Left ventricle myocardium inferior (tissue), 1 donor: Measurements from ENCODE around the gene GJA5. TPM values are rescaled to one million over a fixed set of nuclear protein-coding genes. Genes with fewer than 3 reads are reported as not detected.

Experiments
- DNase-seq: peaks from one replicate; pipeline ENCODE4 v3.0.0-alpha.2; 2020
- H3K27ac ChIP-seq: fragments of 200-600 bp; replicated peaks from 2 replicates; pipeline ENCODE4 v1.8.0; 2021
- H3K27me3 ChIP-seq: fragments of 200-600 bp; 2 replicates; pipeline ENCODE4 v1.8.0; 2021; ENCODE audit warnings: low read depth
- H3K36me3 ChIP-seq: fragments of 200-600 bp; 2 replicates; pipeline ENCODE4 v1.8.0; 2021
- H3K4me1 ChIP-seq: fragments of 200-600 bp; 2 replicates; pipeline ENCODE4 v1.8.0; 2021
- H3K4me3 ChIP-seq: fragments of 200-600 bp; 2 replicates; pipeline ENCODE4 v1.8.0; 2021; ENCODE audit warnings: mild to moderate bottlenecking, moderate library complexity
- H3K9me3 ChIP-seq: fragments of 200-600 bp; replicated peaks from 2 replicates; pipeline ENCODE4 v1.8.0; 2021
- intact Hi-C: fragments of 100-400 bp; cut with micrococcal nuclease; formaldehyde crosslinking; loops from one replicate; pipeline ENCODE4 v1.11.0; 2022
- total RNA-seq: library from RNA; stranded (reverse); fragmentation: NEBNext Ultra II Directional; extraction: Animal tissue kit (Norgen Biotek cat#: 25700); gene quantifications from one replicate; pipeline ENCODE4 v1.2.1, GENCODE V29; 2021
- TF ChIP-seq, protein P1 (sequence below): fragments of 200-600 bp; IDR thresholded peaks from 2 replicates; pipeline ENCODE4 v1.8.0; 2021; ENCODE audit warnings: antibody characterized with exemption, mild to moderate bottlenecking, borderline replicate concordance
- donor health status: DM: no; HTN: yes; CAD: no; lungs with severe emphysema.

Gene GJA5
- total RNA-seq, 1 donor from 2014 or later: 69.8 TPM

DNA sequence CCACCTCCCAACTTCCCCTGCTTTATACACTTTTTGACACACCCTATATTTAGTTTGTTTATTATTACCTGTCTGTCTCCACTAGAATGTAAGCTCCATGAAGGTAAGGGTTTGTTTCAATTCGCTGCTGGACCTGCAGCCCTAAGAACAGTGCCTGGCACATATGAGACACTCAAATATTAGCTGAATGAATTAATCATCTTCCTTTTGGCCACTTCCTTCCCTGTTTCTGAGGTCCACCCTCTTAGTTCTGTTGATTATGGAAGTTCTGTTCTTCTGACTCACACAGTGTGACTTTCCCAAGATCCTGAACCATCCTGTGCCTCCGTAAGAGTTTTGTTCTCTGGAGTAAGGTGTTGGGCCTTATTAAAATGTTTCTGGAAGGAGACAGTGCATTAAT, 40.4 kb upstream of the GJA5 start:
- no peak overlapping the region for H3K27ac ChIP-seq
- no peak overlapping the region for H3K4me3 ChIP-seq
- DNase-seq: no peak
- H3K36me3 ChIP-seq: no peaks in the 10 kb centered on the region
- intact Hi-C loops: no loop called here
- H3K4me1 ChIP-seq: no peaks in the 10 kb centered on the region
- TF ChIP-seq, protein P1, sequence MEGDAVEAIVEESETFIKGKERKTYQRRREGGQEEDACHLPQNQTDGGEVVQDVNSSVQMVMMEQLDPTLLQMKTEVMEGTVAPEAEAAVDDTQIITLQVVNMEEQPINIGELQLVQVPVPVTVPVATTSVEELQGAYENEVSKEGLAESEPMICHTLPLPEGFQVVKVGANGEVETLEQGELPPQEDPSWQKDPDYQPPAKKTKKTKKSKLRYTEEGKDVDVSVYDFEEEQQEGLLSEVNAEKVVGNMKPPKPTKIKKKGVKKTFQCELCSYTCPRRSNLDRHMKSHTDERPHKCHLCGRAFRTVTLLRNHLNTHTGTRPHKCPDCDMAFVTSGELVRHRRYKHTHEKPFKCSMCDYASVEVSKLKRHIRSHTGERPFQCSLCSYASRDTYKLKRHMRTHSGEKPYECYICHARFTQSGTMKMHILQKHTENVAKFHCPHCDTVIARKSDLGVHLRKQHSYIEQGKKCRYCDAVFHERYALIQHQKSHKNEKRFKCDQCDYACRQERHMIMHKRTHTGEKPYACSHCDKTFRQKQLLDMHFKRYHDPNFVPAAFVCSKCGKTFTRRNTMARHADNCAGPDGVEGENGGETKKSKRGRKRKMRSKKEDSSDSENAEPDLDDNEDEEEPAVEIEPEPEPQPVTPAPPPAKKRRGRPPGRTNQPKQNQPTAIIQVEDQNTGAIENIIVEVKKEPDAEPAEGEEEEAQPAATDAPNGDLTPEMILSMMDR: no peak
- H3K9me3 ChIP-seq: no peaks in the 10 kb centered on the region
- H3K27me3 ChIP-seq: no peaks in the 10 kb centered on the region

DNA sequence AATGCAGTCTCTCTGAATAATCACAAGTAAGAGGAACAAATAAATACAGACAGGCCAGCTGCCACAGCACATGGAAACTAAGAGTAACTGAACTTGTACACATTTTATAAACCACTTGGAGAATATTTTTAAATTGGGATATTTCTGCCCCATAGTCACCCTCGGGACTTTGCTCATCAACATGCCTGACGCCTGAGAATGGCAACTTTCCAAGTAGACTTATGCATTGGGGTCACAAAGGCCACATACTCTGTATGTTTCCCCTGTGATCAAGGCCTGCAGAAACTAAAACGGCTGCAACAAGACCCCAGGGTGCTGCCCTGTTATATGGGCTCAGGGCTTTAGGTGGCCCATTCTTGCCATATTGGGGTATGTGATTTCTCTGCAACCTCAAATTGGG, 38.3 kb upstream of the GJA5 start:
- no peak overlapping the region for H3K4me3 ChIP-seq
- intact Hi-C loops: no loop called here
- H3K9me3 ChIP-seq: no peaks in the 10 kb centered on the region
- no peak for DNase-seq
- H3K27me3 ChIP-seq: no peaks in the 10 kb centered on the region
- TF ChIP-seq, protein P1: no peak
- no peak overlapping the region for H3K27ac ChIP-seq
- H3K36me3 ChIP-seq: no peaks in the 10 kb centered on the region
- H3K4me1 ChIP-seq: peaks cover 10% of the 10 kb centered on the region

DNA sequence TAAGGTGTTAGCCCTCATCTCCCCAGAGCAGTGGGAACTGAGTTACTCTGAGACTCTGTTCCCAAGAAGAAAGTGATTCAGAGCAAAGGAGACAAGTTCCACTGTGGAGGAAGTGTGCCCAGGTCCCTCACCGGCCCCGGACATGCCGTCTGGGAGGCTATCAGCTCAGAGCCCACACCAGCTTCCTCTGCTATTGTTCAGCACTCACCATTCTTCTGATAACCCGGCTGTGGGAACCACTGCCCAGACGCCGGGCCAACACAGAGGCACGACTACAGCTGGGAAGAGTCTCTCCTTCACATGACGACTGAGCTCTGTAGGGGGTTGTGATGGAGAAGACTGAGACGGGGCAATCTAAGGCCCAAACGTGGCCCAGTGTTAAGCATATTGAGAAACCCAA, 34.2 kb upstream of the GJA5 start:
- H3K4me3 ChIP-seq: no peak overlapping the region
- TF ChIP-seq, protein P1: no peak
- peak; percentile 35 for DNase-seq
- H3K27me3 ChIP-seq: no peaks in the 10 kb centered on the region
- intact Hi-C loops: no loop called here
- H3K36me3 ChIP-seq: no peaks in the 10 kb centered on the region
- H3K4me1 ChIP-seq: peaks cover 10% of the 10 kb centered on the region
- H3K27ac ChIP-seq: peak overlapping the region; percentile 29
- no peaks in the 10 kb centered on the region for H3K9me3 ChIP-seq

DNA sequence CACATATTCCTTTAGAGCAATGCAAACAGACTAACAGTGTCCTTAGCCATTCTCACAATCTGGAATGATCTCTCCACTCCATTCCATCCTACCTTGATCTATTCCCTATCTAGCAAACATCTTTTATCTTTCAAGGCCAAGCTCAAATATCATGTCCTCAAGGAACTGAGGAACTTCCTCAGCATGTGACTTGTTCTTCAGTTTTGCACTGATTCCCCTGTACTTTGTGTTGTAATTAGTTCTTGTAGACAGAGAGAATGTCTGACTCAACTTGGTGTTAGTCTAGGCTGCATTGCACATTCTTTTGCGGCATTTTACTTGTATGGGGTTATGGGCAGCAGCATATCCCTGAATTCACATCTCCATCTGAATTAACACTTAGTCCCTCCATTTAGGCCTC, 31.5 kb upstream of the GJA5 start:
- Histone ChIP-seq H3K27me3 (no peaks in the 10 kb centered on the region), H3K27ac (no peak overlapping the region), H3K4me1 (peaks cover 16% of the 10 kb centered on the region), H3K9me3 (no peaks in the 10 kb centered on the region), H3K4me3 (no peak overlapping the region), H3K36me3 (no peaks in the 10 kb centered on the region)
- no peak for DNase-seq
- intact Hi-C loops: no loop called here
- TF ChIP-seq, protein P1: no peak

DNA sequence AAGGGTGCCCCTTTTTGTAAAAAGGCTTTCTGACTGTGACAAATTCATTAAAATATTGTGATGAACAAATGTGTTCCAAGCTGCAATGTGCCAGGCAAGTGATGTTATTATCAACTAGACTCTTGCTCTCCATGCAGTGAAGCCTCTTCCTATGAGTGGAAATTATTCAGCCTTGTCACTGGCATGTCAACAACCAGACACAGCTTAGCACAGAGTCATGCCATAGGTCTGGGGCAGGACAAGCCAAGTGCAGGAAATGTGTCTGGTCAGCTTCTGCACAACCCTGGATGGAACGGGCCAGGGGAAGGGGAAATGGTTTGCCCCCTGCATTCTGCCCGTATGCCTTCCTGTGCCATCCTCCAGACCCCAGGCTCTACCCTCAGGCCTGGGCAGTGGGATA, 27.4 kb upstream of the GJA5 start:
- Histone ChIP-seq H3K4me3 (no peak overlapping the region), H3K27me3 (no peaks in the 10 kb centered on the region), H3K4me1 (peaks cover 6% of the 10 kb centered on the region), H3K9me3 (no peaks in the 10 kb centered on the region), H3K27ac (no peak overlapping the region), H3K36me3 (no peaks in the 10 kb centered on the region)
- intact Hi-C loops: no loop called here
- TF ChIP-seq, protein P1: no peak
- no peak for DNase-seq

DNA sequence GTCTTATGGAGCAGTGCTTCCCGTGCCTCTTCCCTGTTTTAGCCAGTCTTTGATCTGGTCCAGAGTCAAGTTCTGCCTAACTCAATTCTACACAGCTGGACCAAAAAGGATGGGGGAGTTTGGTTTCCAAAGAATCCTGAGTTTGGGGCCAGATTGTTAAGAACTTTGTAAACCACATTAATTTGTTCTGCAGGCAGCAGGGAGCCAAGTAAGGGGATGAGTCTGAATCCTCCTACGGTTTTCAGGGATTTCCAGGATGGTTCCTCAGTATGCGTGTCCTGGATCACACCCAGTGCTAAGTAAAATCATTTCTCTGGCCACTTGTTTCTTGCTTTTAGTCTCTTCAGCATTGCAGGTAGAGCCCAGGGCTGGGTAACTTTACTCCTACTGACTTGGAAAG, 26.1 kb upstream of the GJA5 start:
- no peak for DNase-seq
- no peak overlapping the region for H3K4me3 ChIP-seq
- no peaks in the 10 kb centered on the region for H3K9me3 ChIP-seq
- TF ChIP-seq, protein P1: no peak
- intact Hi-C loops: no loop called here
- no peaks in the 10 kb centered on the region for H3K27me3 ChIP-seq
- peaks cover 10% of the 10 kb centered on the region for H3K4me1 ChIP-seq
- H3K27ac ChIP-seq: no peak overlapping the region
- H3K36me3 ChIP-seq: no peaks in the 10 kb centered on the region
